Endothelial cell (in vitro differentiated cells): Measurements from ENCODE around the gene LYPD6B. TPM values are rescaled to one million over a fixed set of nuclear protein-coding genes. Genes with fewer than 3 reads are reported as not detected.

Experiments
- DNase-seq: peaks from one replicate; pipeline ENCODE4 v3.0.0; 2021; ENCODE audit warnings: low spot score
- H3K27ac Mint-ChIP-seq: one replicate; pipeline ENCODE4 v1.8.0; 2021; ENCODE audit warnings: mixed read lengths, inconsistent platforms; ENCODE audit not compliant: unreplicated experiment
- H3K27me3 Mint-ChIP-seq: one replicate; pipeline ENCODE4 v1.8.0; 2021; ENCODE audit warnings: mild to moderate bottlenecking, moderate library complexity, mixed read lengths, inconsistent platforms; ENCODE audit not compliant: unreplicated experiment
- H3K36me3 Mint-ChIP-seq: one replicate; pipeline ENCODE4 v1.8.0; 2021; ENCODE audit warnings: mild to moderate bottlenecking, low read depth, mixed read lengths, inconsistent platforms; ENCODE audit not compliant: unreplicated experiment
- H3K4me1 Mint-ChIP-seq: one replicate; pipeline ENCODE4 v1.8.0; 2021; ENCODE audit warnings: mild to moderate bottlenecking, mixed read lengths, inconsistent platforms; ENCODE audit not compliant: unreplicated experiment
- H3K4me3 Mint-ChIP-seq: one replicate; pipeline ENCODE4 v1.8.0; 2021; ENCODE audit warnings: mild to moderate bottlenecking, mixed read lengths, inconsistent platforms; ENCODE audit not compliant: unreplicated experiment
- H3K9me3 Mint-ChIP-seq: one replicate; pipeline ENCODE4 v1.8.0; 2021; ENCODE audit warnings: mixed read lengths, inconsistent platforms; ENCODE audit not compliant: unreplicated experiment
- total RNA-seq: library from RNA; stranded (reverse); fragmentation: NEBNext Ultra II Directional; extraction: Animal tissue kit (Norgen Biotek cat#: 25700); gene quantifications from one replicate; pipeline ENCODE4 v1.2.1, GENCODE V29; 2021; ENCODE audit not compliant: unreplicated experiment
- TF ChIP-seq, protein P1 (sequence below): fragments of 200-600 bp; sonication (generic); IDR thresholded peaks from one replicate; pipeline ENCODE4 v1.5.0; 2021; ENCODE audit warnings: antibody characterized with exemption; ENCODE audit not compliant: unreplicated experiment

LYPD6B gene
- total RNA-seq, 1 donor from 2014 or later: 4.8 TPM

DNA sequence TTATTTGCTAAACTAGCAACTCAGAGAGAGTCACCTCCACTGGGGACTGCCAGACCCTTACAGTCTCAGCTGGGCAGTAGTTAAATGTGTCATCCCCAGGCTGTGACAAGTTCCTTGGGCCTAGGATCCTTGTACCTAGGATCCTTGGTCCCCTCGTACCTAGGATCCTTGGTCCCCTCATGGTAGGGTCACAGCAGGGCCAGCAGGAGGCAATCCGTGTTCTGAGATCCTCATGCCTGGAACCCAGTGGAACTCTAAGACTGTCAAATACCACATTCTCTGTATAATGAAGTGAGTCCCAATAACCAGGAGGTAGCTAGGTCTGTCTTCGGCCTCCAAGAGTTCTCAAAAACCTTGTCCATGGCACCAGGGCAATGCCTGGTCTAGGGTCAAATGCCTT, 60.8 kb downstream of the LYPD6B start:
- H3K36me3 Mint-ChIP-seq: no peaks in the 10 kb centered on the region
- H3K4me1 Mint-ChIP-seq: peaks cover 20% of the 10 kb centered on the region
- H3K9me3 Mint-ChIP-seq: no peaks in the 10 kb centered on the region
- no peak overlapping the region for H3K27ac Mint-ChIP-seq
- no peaks in the 10 kb centered on the region for H3K27me3 Mint-ChIP-seq
- no peak for DNase-seq
- no peak overlapping the region for H3K4me3 Mint-ChIP-seq
- TF ChIP-seq, protein P1, sequence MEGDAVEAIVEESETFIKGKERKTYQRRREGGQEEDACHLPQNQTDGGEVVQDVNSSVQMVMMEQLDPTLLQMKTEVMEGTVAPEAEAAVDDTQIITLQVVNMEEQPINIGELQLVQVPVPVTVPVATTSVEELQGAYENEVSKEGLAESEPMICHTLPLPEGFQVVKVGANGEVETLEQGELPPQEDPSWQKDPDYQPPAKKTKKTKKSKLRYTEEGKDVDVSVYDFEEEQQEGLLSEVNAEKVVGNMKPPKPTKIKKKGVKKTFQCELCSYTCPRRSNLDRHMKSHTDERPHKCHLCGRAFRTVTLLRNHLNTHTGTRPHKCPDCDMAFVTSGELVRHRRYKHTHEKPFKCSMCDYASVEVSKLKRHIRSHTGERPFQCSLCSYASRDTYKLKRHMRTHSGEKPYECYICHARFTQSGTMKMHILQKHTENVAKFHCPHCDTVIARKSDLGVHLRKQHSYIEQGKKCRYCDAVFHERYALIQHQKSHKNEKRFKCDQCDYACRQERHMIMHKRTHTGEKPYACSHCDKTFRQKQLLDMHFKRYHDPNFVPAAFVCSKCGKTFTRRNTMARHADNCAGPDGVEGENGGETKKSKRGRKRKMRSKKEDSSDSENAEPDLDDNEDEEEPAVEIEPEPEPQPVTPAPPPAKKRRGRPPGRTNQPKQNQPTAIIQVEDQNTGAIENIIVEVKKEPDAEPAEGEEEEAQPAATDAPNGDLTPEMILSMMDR: no peak

DNA sequence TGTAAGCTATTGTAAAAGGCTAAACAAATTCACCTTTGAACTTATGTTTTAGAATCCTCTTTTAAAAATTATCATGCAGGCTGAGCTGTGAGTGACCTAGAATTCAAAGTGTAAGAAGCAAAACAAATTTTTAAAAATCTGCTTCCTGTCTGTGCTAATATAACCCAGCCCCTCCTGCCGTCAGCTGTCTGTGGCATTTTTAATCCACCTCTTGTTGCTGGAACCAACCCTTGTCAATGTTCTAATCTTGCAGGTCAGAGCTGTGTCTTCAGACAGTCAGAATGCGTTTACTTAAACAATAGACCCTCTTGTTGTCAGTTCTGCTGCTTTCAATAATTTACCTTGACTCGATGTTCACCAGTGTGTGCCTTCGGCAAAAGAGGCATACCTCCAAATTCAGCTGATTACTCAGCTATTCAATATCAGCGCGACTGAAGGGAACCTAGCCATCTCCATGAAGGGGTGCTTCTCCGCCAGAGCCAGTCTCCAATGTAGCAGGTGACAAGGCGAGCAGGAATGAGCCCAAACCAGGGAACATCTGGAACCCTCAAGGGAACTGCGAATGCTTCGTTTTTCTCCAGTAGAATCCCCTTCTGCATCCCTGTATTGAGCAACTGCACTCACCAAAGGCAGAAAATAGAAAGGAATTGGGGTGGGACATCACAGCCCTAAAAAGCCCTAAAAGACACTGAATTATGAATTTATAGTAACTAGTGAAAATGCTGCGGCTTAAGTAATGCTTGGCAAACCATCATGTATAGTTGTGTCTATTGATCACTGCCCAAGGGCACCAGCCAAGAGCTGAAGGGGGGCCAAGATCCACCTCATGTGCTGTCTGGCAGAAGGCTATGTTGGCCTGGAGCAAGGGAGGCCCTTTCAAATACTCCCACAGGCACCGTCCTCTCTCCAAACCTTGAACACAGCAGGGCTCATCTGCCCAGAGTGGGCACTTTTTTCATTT, 62.5 kb downstream of the LYPD6B start:
- TF ChIP-seq, protein P1: no peak
- H3K27me3 Mint-ChIP-seq: no peaks in the 10 kb centered on the region
- H3K4me1 Mint-ChIP-seq: peaks cover 16% of the 10 kb centered on the region
- H3K27ac Mint-ChIP-seq: no peak overlapping the region
- H3K9me3 Mint-ChIP-seq: no peaks in the 10 kb centered on the region
- no peak for DNase-seq
- H3K36me3 Mint-ChIP-seq: no peaks in the 10 kb centered on the region
- no peak overlapping the region for H3K4me3 Mint-ChIP-seq

DNA sequence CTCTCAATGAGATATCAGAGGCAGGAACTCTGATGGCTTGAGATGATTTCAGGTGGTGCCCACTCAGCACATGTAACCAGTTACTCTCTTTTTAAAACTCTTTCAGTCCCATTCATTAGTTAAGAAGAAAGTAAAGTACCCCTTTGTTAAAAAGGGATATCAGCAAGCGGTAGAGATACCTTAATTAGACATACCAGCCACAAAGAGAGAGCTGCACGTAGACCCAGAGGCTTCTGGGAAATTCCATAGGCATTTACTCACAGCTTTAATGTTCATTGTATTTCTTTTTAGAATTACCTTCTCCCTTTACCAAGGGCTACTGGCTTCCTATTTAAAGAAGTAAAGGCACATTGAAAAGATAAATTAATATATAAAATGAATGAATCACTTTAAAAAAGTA, 63.3 kb downstream of the LYPD6B start:
- no peaks in the 10 kb centered on the region for H3K9me3 Mint-ChIP-seq
- no peaks in the 10 kb centered on the region for H3K27me3 Mint-ChIP-seq
- H3K36me3 Mint-ChIP-seq: no peaks in the 10 kb centered on the region
- H3K4me3 Mint-ChIP-seq: no peak overlapping the region
- TF ChIP-seq, protein P1: no peak
- peaks cover 11% of the 10 kb centered on the region for H3K4me1 Mint-ChIP-seq
- no peak overlapping the region for H3K27ac Mint-ChIP-seq
- no peak for DNase-seq

DNA sequence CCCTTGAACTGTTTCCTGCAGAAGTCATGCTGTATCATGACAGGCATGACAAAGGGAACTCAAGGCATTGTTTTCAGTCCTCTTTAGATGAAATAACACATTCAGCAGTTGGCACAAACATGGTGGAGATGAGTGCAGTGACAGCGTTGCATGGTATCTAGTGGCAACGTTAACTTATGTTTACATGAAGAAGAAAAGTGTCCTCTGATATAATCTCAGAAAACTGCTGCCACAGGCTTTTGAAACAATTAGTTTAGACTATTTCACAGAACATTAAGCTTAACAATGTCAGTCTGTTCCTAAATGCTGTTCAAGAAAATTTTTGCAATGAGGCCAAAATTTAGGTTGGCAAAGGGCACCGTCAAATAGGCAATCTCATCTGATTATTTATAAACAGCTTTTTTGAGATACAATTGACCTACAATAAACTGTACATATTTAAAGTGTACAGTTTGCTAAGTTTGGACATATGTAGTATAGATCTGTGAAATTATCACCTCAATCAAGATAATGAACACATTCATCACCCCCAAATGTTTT, 64.7 kb downstream of the LYPD6B start:
- no peaks in the 10 kb centered on the region for H3K27me3 Mint-ChIP-seq
- peaks cover 4% of the 10 kb centered on the region for H3K4me1 Mint-ChIP-seq
- H3K9me3 Mint-ChIP-seq: peaks cover 3% of the 10 kb centered on the region
- TF ChIP-seq, protein P1: no peak
- no peak overlapping the region for H3K27ac Mint-ChIP-seq
- DNase-seq: no peak
- H3K4me3 Mint-ChIP-seq: no peak overlapping the region
- H3K36me3 Mint-ChIP-seq: no peaks in the 10 kb centered on the region

DNA sequence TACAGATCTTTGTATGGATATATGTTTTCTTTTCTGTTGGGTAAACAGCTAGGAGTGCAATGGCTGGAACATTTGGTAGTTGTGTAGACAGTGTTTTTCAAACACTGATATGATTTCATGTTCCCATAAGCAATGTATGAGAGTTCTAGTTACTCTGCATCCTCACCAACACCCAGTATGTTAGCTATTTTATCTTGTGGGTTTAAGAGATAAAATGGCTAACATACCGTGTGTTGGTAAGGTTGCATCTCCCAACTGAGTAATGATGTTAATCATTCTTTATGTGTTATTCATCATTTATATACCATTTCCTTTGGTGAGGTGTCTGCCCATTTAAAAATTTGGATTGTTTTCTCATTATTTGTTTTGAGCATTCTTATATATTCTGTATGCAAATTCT, 65.7 kb downstream of the LYPD6B start:
- Mint-ChIP-seq H3K4me1 (no peaks in the 10 kb centered on the region), H3K36me3 (no peaks in the 10 kb centered on the region), H3K4me3 (no peak overlapping the region), H3K27ac (no peak overlapping the region), H3K9me3 (peaks cover 5% of the 10 kb centered on the region), H3K27me3 (no peaks in the 10 kb centered on the region)
- DNase-seq: no peak
- TF ChIP-seq, protein P1: no peak
